HL-60 (cell line): ENCODE results near the gene FGF3.

Experiments used
- DNase-seq, 2 experiments: peaks; one replicate each; pipeline ENCODE4 v3.0.0-alpha.2; 2010 to 2020; ENCODE audit warnings: low read depth in 1 of 2, low spot score in 1 of 2
- H3K27ac ChIP-seq: fragments of 250-450 bp; sonication (Bioruptor Pico); replicated peaks from 2 replicates; pipeline ENCODE4 v1.5.1; 2020; ENCODE audit warnings: mild to moderate bottlenecking, moderate library complexity
- H3K27me3 ChIP-seq: fragments of 250-450 bp; sonication (Bioruptor Pico); 2 replicates; pipeline ENCODE4 v1.5.1; 2021; ENCODE audit warnings: mild to moderate bottlenecking, moderate library complexity; ENCODE audit not compliant: insufficient read depth, poor library complexity, severe bottlenecking
- H3K4me3 ChIP-seq: replicated peaks from 2 replicates; pipeline ENCODE4 v1.5.1; 2011; ENCODE audit warnings: mild to moderate bottlenecking, control low read depth, low read length; ENCODE audit not compliant: insufficient read depth
- CTCF ChIP-seq: IDR thresholded peaks from one replicate; pipeline ENCODE4 v1.5.1; 2011; ENCODE audit warnings: low read length, control low read depth, inconsistent platforms; ENCODE audit not compliant: insufficient read depth
- GABPA ChIP-seq: IDR thresholded peaks from 2 replicates; pipeline ENCODE4 v1.6.1; 2012; ENCODE audit warnings: low read depth
- POLR2AphosphoS5 ChIP-seq: IDR thresholded peaks from 2 replicates; pipeline ENCODE4 v1.6.1; 2012; ENCODE audit warnings: low read depth
- REST ChIP-seq: IDR thresholded peaks from 2 replicates; pipeline ENCODE4 v1.6.1; 2012; ENCODE audit warnings: low read depth; ENCODE audit not compliant: insufficient replicate concordance
- SPI1 ChIP-seq: IDR thresholded peaks from 2 replicates; pipeline ENCODE4 v1.6.1; 2012; ENCODE audit warnings: low read depth, mild to moderate bottlenecking, borderline replicate concordance

The FGF3 gene

GRCh38 chr11:69775163-69775755 lies 44.0 kb downstream of the FGF3 start, which contains the start of gene FGF4:
FGF4 (minus strand) TSS chr11:69775341; CDS start chr11:69775084, 257 bp downstream.
- Histone ChIP-seq H3K4me3 (no peak within 1 kb of the TSS), H3K27ac (no peak within 1 kb of the TSS), H3K27me3 (peaks cover 42% of the 10 kb centered on the region)
- no peak for DNase-seq
- TF ChIP-seq GABPA (no peak), CTCF (no peak), SPI1 (peak; percentile 65)

- H3K4me3 ChIP-seq, result no peak overlapping the region
- no peak for DNase-seq
- peaks cover 46% of the 10 kb centered on the region for H3K27me3 ChIP-seq
- TF ChIP-seq POLR2AphosphoS5 (no peak), REST (no peak), SPI1 (no peak), GABPA (no peak), CTCF (no peak)
- no peak overlapping the region for H3K27ac ChIP-seq
These were observed 44.7 kb downstream of the FGF3 start for GRCh38 chr11:69774354-69775162.

- DNase-seq, result no peak
- H3K27ac ChIP-seq, result no peak overlapping the region
- H3K4me3 ChIP-seq, result no peak overlapping the region
- TF ChIP-seq POLR2AphosphoS5, result no peak
- no peak for TF ChIP-seq SPI1
- TF ChIP-seq REST, result no peak
- no peak for TF ChIP-seq GABPA
- no peak for TF ChIP-seq CTCF
- peaks cover 46% of the 10 kb centered on the region for H3K27me3 ChIP-seq
These were observed 45.4 kb downstream of the FGF3 start for GRCh38 chr11:69773626-69774353.
